Fibroblast of lung (primary cell): Measurements from ENCODE around the gene MIEF1. TPM values are rescaled to one million over a fixed set of nuclear protein-coding genes. Genes with fewer than 3 reads are reported as not detected.

Experiments
- DNase-seq, 2 donors: peaks; one replicate each; pipeline versions ENCODE4 v3.0.0 to v3.0.0-alpha.2; 2010; ENCODE audit warnings: low read depth in 2 of 2
- H2AFZ ChIP-seq: 2 replicates; pipeline ENCODE4 v1.5.1; 2012; ENCODE audit warnings: low read length, control low read depth, inconsistent platforms
- H3K27ac ChIP-seq: 2 replicates; pipeline ENCODE4 v1.5.1; 2011; ENCODE audit warnings: low read length, control low read depth; ENCODE audit not compliant: insufficient read depth
- H3K27me3 ChIP-seq: 2 replicates; pipeline ENCODE4 v1.5.1; 2011; ENCODE audit warnings: mild to moderate bottlenecking, low read length; ENCODE audit not compliant: control insufficient read depth, insufficient read depth
- H3K36me3 ChIP-seq: 2 replicates; pipeline ENCODE4 v1.5.1; 2011; ENCODE audit warnings: low read length; ENCODE audit not compliant: control insufficient read depth, insufficient read depth
- H3K4me1 ChIP-seq: 2 replicates; pipeline ENCODE4 v1.5.1; 2011; ENCODE audit warnings: low read length; ENCODE audit not compliant: control insufficient read depth, insufficient read depth; ENCODE audit errors: extremely low read depth
- H3K4me2 ChIP-seq: 2 replicates; pipeline ENCODE4 v1.5.1; 2011; ENCODE audit warnings: low read length, control low read depth; ENCODE audit not compliant: insufficient read depth; ENCODE audit errors: extremely low read depth
- H3K4me3 ChIP-seq, 4 experiments: fragments of 200-600 bp in 1 of 4; sonication (generic) in 1 of 4; replicated peaks in 1 of 4; 2 replicates each; pipeline ENCODE4 v1.5.1; 2011 to 2016; ENCODE audit warnings: low read length in 4 of 4, low read depth in 3 of 4, mild to moderate bottlenecking in 3 of 4, control low read depth in 2 of 4, inconsistent platforms in 1 of 4, mixed read lengths in 1 of 4; ENCODE audit not compliant: insufficient read depth in 1 of 4; ENCODE audit errors: control extremely low read depth in 1 of 4
- H3K79me2 ChIP-seq: 2 replicates; pipeline ENCODE4 v1.5.1; 2012; ENCODE audit warnings: mild to moderate bottlenecking, low read length, inconsistent platforms; ENCODE audit not compliant: control insufficient read depth, insufficient read depth
- H3K9ac ChIP-seq: 2 replicates; pipeline ENCODE4 v1.5.1; 2011; ENCODE audit warnings: mild to moderate bottlenecking, low read length, control low read depth; ENCODE audit not compliant: insufficient read depth
- H3K9me3 ChIP-seq: 2 replicates; pipeline ENCODE4 v1.5.1; 2012; ENCODE audit warnings: low read depth, low read length; ENCODE audit not compliant: control insufficient read depth, insufficient read depth
- H4K20me1 ChIP-seq: 2 replicates; pipeline ENCODE4 v1.5.1; 2011; ENCODE audit warnings: low read length; ENCODE audit not compliant: control insufficient read depth, insufficient read depth; ENCODE audit errors: extremely low read depth
- EZH2 ChIP-seq: IDR thresholded peaks from 2 replicates; pipeline ENCODE4 v1.5.1; 2012; ENCODE audit warnings: low read length, control low read depth, mild to moderate bottlenecking; ENCODE audit errors: missing control alignments
- polyA plus RNA-seq, 2 donors: library from polyadenylated mRNA; depleted of rRNA in 1 of 2; stranded (reverse) in 1 of 2; unstranded in 1 of 2; fragments of >200 nt; gene quantifications; 2 replicates each; pipeline ENCODE4 v1.2.1, GENCODE V29; 2011 to 2012; ENCODE audit warnings: missing spikeins in 1 of 2
- total RNA-seq: library from RNA; depleted of rRNA; stranded (reverse); fragments of >200 nt; gene quantifications from 2 replicates; pipeline ENCODE4 v1.2.1, GENCODE V29; 2014
- TF ChIP-seq, protein P1 (sequence below), 2 donors: IDR thresholded peaks in 1 of 2; conservative IDR thresholded peaks in 1 of 2; 1 replicate in 1 of 2; 2 replicates in 1 of 2; pipeline ENCODE4 v1.5.1; 2011 to 2012; ENCODE audit warnings: low read length in 2 of 2, control low read depth in 1 of 2, inconsistent platforms in 1 of 2, low read depth in 1 of 2, mild to moderate bottlenecking in 1 of 2

The MIEF1 gene
- total and polyA plus RNA-seq, 2 donors (not counting 1 experiment from before 2014, with no cell fraction given) = 16.8 to 19.0 TPM

DNA sequence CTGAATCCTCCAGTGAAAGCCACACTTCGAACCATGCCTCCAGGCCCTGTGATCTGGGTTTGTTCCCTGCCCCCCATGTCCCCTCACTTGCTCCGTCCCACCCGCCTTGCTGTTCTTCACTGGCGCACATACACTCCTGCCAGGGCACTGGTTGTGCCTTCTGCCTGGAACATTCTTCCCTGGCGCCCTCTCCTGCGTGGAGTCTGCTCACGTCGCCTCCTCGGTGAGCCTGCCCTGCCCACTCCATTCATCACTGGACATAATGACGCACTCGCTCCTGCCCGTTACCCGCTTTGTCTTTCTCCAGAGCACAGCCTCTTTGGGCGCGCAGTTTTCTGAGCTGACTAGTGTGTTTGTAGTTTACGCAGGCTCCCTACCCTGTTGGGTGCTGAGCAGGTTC, 21.0 kb upstream of the MIEF1 start:
- no peaks in the 10 kb centered on the region for H3K27me3 ChIP-seq
- H4K20me1 ChIP-seq = no peaks in the 10 kb centered on the region
- no peaks in the 10 kb centered on the region for H3K9me3 ChIP-seq
- no peak overlapping the region for H3K9ac ChIP-seq
- H3K4me2 ChIP-seq = no peak overlapping the region
- no peak overlapping the region for H3K4me3 ChIP-seq
- no peaks in the 10 kb centered on the region for H3K36me3 ChIP-seq
- no peak overlapping the region for H2AFZ ChIP-seq
- TF ChIP-seq EZH2 = no peak
- TF ChIP-seq, protein P1, sequence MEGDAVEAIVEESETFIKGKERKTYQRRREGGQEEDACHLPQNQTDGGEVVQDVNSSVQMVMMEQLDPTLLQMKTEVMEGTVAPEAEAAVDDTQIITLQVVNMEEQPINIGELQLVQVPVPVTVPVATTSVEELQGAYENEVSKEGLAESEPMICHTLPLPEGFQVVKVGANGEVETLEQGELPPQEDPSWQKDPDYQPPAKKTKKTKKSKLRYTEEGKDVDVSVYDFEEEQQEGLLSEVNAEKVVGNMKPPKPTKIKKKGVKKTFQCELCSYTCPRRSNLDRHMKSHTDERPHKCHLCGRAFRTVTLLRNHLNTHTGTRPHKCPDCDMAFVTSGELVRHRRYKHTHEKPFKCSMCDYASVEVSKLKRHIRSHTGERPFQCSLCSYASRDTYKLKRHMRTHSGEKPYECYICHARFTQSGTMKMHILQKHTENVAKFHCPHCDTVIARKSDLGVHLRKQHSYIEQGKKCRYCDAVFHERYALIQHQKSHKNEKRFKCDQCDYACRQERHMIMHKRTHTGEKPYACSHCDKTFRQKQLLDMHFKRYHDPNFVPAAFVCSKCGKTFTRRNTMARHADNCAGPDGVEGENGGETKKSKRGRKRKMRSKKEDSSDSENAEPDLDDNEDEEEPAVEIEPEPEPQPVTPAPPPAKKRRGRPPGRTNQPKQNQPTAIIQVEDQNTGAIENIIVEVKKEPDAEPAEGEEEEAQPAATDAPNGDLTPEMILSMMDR (conservative IDR thresholded peaks at IDR 0.05 in 1 of 2, IDR thresholded peaks at IDR 0.05 in 1 of 2; ENCODE audit: low read depth in 1 of 2, low read length in 2 of 2) = no peak
- no peaks in the 10 kb centered on the region for H3K4me1 ChIP-seq
- H3K79me2 ChIP-seq = no peaks in the 10 kb centered on the region
- peak in 1 of 2 donors; percentile 22 for DNase-seq
- H3K27ac ChIP-seq = no peak overlapping the region

DNA sequence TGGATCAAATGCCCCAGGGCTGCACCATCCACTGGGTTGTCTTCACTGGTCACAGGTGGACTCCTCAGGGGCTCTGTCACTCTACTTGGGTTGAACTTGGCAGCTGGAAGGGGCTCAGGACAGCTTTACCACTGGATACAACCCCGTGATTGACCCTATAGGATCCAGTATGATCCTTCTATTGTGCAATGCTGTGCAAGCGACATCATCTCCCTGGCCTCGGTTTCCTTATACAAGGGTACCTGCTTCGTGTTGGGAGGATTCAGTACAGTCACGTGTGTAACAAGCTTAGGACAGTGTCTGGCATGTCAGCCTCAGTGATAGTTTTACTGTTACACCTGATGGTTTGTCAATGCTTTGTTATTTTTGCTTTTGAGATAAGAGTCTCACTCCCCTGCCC, 20.5 kb upstream of the MIEF1 start:
- Histone ChIP-seq H3K9ac (no peak overlapping the region), H2AFZ (no peak overlapping the region), H3K4me2 (no peak overlapping the region), H3K4me3 (no peak overlapping the region), H4K20me1 (no peaks in the 10 kb centered on the region), H3K79me2 (no peaks in the 10 kb centered on the region), H3K27ac (no peak overlapping the region), H3K4me1 (no peaks in the 10 kb centered on the region), H3K9me3 (no peaks in the 10 kb centered on the region), H3K36me3 (no peaks in the 10 kb centered on the region), H3K27me3 (no peaks in the 10 kb centered on the region)
- DNase-seq = no peak
- TF ChIP-seq, protein P1 (conservative IDR thresholded peaks at IDR 0.05 in 1 of 2, IDR thresholded peaks at IDR 0.05 in 1 of 2; ENCODE audit: low read depth in 1 of 2, low read length in 2 of 2) = no peak
- no peak for TF ChIP-seq EZH2

DNA sequence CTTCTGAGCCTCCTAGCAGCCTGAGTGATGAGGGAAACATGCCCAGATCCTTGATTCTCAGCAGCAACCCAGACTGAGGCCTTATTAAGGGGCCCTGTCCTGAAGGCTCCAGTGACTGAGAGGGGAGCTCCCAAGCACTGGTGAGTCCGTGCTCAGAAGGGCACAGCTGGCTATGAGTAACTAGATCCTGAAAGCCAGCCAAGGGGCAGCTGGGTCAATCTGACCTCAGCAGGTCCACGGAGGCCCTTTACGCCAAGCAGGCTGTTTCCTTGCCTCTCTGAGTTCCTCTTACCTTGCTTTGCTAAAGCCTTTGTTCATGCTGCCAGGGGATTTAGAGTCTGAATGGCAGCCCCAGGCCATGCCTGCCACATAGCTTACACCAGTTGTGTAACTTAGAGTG, 19.3 kb upstream of the MIEF1 start:
- Histone ChIP-seq H2AFZ (no peak overlapping the region), H3K4me2 (no peak overlapping the region), H3K79me2 (no peaks in the 10 kb centered on the region), H3K36me3 (no peaks in the 10 kb centered on the region), H3K27ac (no peak overlapping the region), H3K4me3 (no peak overlapping the region), H3K4me1 (no peaks in the 10 kb centered on the region), H3K9me3 (no peaks in the 10 kb centered on the region), H4K20me1 (no peaks in the 10 kb centered on the region), H3K9ac (no peak overlapping the region), H3K27me3 (no peaks in the 10 kb centered on the region)
- DNase-seq = peak in 1 of 2 donors; percentile 62
- no peak for TF ChIP-seq EZH2
- TF ChIP-seq, protein P1 (conservative IDR thresholded peaks at IDR 0.05 in 1 of 2, IDR thresholded peaks at IDR 0.05 in 1 of 2; ENCODE audit: low read depth in 1 of 2, low read length in 2 of 2) = no peak
